MM.1S (cell line): ENCODE results near the gene MYO1E.

Source experiments
- DNase-seq: peaks from one replicate; pipeline ENCODE4 v3.0.0-alpha.2; 2015
- H2AFZ ChIP-seq: fragments of 300-600 bp; sonication (generic); 2 replicates; pipeline ENCODE4 v1.6.0; 2016; ENCODE audit warnings: antibody characterized with exemption, low read length
- H3F3A ChIP-seq: fragments of 300-600 bp; sonication (generic); 2 replicates; pipeline ENCODE4 v1.6.1; 2016; ENCODE audit warnings: mild to moderate bottlenecking, antibody characterized with exemption, low read length, moderate library complexity, mixed read lengths; ENCODE audit not compliant: insufficient read depth
- H3K27ac ChIP-seq: fragments of 300-600 bp; sonication (generic); 2 replicates; pipeline ENCODE4 v1.5.1; 2016; ENCODE audit warnings: mild to moderate bottlenecking, low read length
- H3K27me3 ChIP-seq: fragments of 300-600 bp; sonication (generic); replicated peaks from 2 replicates; pipeline ENCODE4 v1.6.0; 2016; ENCODE audit warnings: low read length; ENCODE audit not compliant: insufficient read depth
- H3K36me3 ChIP-seq: fragments of 300-600 bp; sonication (generic); replicated peaks from 2 replicates; pipeline ENCODE4 v1.6.1; 2016; ENCODE audit warnings: mild to moderate bottlenecking, low read length, mixed read lengths; ENCODE audit not compliant: insufficient read depth
- H3K4me1 ChIP-seq: fragments of 300-600 bp; sonication (generic); 2 replicates; pipeline ENCODE4 v1.6.1; 2016; ENCODE audit warnings: low read length, mixed read lengths
- H3K4me2 ChIP-seq: fragments of 300-600 bp; sonication (generic); 2 replicates; pipeline ENCODE4 v1.6.0; 2016; ENCODE audit warnings: low read depth, low read length
- H3K4me3 ChIP-seq: fragments of 300-600 bp; sonication (generic); 2 replicates; pipeline ENCODE4 v1.5.1; 2016; ENCODE audit warnings: low read length, mixed read lengths
- H3K79me2 ChIP-seq: fragments of 300-600 bp; sonication (generic); 2 replicates; pipeline ENCODE4 v1.6.1; 2016; ENCODE audit warnings: mixed run types, low read length, mixed read lengths
- H3K9ac ChIP-seq: fragments of 300-600 bp; sonication (generic); 2 replicates; pipeline ENCODE4 v1.6.1; 2016; ENCODE audit warnings: low read length, mixed read lengths
- H3K9me2 ChIP-seq: fragments of 300-600 bp; sonication (generic); replicated peaks from 2 replicates; pipeline ENCODE4 v1.6.1; 2016; ENCODE audit warnings: mild to moderate bottlenecking, low read length, mixed read lengths; ENCODE audit not compliant: insufficient read depth
- H3K9me3 ChIP-seq: fragments of 300-600 bp; sonication (generic); replicated peaks from 2 replicates; pipeline ENCODE4 v1.6.1; 2016; ENCODE audit warnings: mild to moderate bottlenecking, low read length, mixed read lengths; ENCODE audit not compliant: insufficient read depth
- H4K20me1 ChIP-seq: fragments of 300-600 bp; sonication (generic); 2 replicates; pipeline ENCODE4 v1.6.1; 2016; ENCODE audit warnings: mild to moderate bottlenecking, low read length, moderate library complexity, mixed read lengths; ENCODE audit not compliant: insufficient read depth
- EZH2 ChIP-seq: fragments of 300-600 bp; sonication (generic); optimal IDR thresholded peaks from 2 replicates; pipeline ENCODE3; 2017; ENCODE audit warnings: low read depth, mild to moderate bottlenecking, antibody characterized with exemption, low read length, mixed read lengths
- EZH2phosphoT487 ChIP-seq: fragments of 300-600 bp; sonication (generic); IDR thresholded peaks from 2 replicates; pipeline ENCODE4 v1.6.1; 2018; ENCODE audit warnings: antibody characterized with exemption, low read length
- TF ChIP-seq, protein P1 (sequence below): fragments of 300-600 bp; sonication (generic); IDR thresholded peaks from 2 replicates; pipeline ENCODE4 v1.5.1; 2016; ENCODE audit warnings: antibody characterized with exemption, low read length, mixed read lengths

Gene MYO1E

DNA sequence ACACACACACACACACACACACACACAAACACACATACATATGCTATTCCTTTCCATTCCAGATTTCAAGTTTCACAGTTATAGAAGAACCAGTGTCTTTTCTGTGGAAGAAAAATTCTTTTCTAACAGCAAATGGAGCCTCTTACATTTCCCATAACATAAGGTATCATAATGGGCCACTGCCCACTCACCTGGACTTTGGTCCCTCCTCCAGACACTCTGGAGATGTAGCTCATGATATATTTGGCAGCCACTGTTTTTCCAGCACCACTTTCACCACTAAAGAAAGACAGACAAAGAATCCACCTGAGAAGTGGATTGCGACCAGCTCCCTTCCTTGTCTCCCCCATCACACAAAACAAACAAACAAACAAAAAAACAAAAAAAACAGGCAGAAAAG, 136.3 kb downstream of the MYO1E start:
- DNase-seq: no peak
- Histone ChIP-seq H3K9me3 (no peaks in the 10 kb centered on the region), H3K27ac (peak overlapping the region; percentile 78; the same call in 1 of the 2 replicates), H4K20me1 (no peaks in the 10 kb centered on the region), H3K9me2 (no peaks in the 10 kb centered on the region), H3F3A (peaks cover 7% of the 10 kb centered on the region; the same call in 1 of the 2 replicates), H3K79me2 (no peaks in the 10 kb centered on the region), H2AFZ (peak overlapping the region; percentile 10; the same call in 1 of the 2 replicates), H3K4me3 (no peak overlapping the region), H3K27me3 (no peaks in the 10 kb centered on the region), H3K4me1 (peaks cover 7% of the 10 kb centered on the region), H3K36me3 (no peaks in the 10 kb centered on the region), H3K9ac (peak overlapping the region; percentile 5; the same call in 1 of the 2 replicates), H3K4me2 (peak overlapping the region; percentile 62; the same call in 1 of the 2 replicates)
- TF ChIP-seq EZH2phosphoT487 (no peak), EZH2 (no peak)
- TF ChIP-seq, protein P1, sequence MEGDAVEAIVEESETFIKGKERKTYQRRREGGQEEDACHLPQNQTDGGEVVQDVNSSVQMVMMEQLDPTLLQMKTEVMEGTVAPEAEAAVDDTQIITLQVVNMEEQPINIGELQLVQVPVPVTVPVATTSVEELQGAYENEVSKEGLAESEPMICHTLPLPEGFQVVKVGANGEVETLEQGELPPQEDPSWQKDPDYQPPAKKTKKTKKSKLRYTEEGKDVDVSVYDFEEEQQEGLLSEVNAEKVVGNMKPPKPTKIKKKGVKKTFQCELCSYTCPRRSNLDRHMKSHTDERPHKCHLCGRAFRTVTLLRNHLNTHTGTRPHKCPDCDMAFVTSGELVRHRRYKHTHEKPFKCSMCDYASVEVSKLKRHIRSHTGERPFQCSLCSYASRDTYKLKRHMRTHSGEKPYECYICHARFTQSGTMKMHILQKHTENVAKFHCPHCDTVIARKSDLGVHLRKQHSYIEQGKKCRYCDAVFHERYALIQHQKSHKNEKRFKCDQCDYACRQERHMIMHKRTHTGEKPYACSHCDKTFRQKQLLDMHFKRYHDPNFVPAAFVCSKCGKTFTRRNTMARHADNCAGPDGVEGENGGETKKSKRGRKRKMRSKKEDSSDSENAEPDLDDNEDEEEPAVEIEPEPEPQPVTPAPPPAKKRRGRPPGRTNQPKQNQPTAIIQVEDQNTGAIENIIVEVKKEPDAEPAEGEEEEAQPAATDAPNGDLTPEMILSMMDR: no peak

DNA sequence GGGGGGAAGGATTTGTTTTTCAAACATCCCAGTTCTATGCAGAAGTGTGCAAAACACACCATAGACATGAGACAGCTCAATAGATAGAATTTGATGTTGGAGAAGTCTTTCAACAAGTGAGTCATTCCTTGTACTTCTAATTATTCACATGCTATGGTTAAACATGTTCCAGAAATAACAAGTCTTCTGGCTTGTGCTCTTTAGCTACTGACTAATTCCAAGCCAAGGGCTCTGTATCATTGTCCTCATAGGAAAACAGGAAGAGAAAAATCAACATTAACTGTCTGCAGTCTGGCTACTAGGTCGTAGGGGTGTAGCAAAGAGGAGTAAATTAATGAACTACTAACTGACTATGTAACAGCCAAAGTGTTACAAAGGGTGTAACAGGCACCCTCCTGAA, 140.2 kb downstream of the MYO1E start:
- H3K27me3 ChIP-seq: no peaks in the 10 kb centered on the region
- H3K4me2 ChIP-seq: no peak overlapping the region
- H4K20me1 ChIP-seq: no peaks in the 10 kb centered on the region
- no peaks in the 10 kb centered on the region for H3K9me2 ChIP-seq
- H3K27ac ChIP-seq: no peak overlapping the region
- no peak for DNase-seq
- TF ChIP-seq EZH2: no peak
- no peak for TF ChIP-seq EZH2phosphoT487
- TF ChIP-seq, protein P1: no peak
- no peaks in the 10 kb centered on the region for H3K36me3 ChIP-seq
- no peak overlapping the region for H2AFZ ChIP-seq
- H3K4me1 ChIP-seq: peaks cover 7% of the 10 kb centered on the region
- H3K4me3 ChIP-seq: no peak overlapping the region
- H3F3A ChIP-seq: peaks cover 3% of the 10 kb centered on the region; the same call in 1 of the 2 replicates
- no peaks in the 10 kb centered on the region for H3K79me2 ChIP-seq
- no peaks in the 10 kb centered on the region for H3K9me3 ChIP-seq
- no peak overlapping the region for H3K9ac ChIP-seq

GRCh38 chr15:59230531-59231055, 142.1 kb downstream of the MYO1E start:
- TF ChIP-seq, protein P1: no peak
- TF ChIP-seq EZH2phosphoT487 (no peak), EZH2 (no peak)
- no peak overlapping the region for H3K27ac ChIP-seq

More at GRCh38 chr15:59230531-59231055, 142.1 kb downstream of the MYO1E start:
- H3K9me2 ChIP-seq: no peaks in the 10 kb centered on the region
- no peaks in the 10 kb centered on the region for H3K36me3 ChIP-seq
- no peak overlapping the region for H3K9ac ChIP-seq
- no peaks in the 10 kb centered on the region for H3K27me3 ChIP-seq
- DNase-seq: no peak
- no peaks in the 10 kb centered on the region for H3K4me1 ChIP-seq
- H2AFZ ChIP-seq: no peak overlapping the region
- H3K79me2 ChIP-seq: no peaks in the 10 kb centered on the region
- H3K4me3 ChIP-seq: no peak overlapping the region
- H3K9me3 ChIP-seq: no peaks in the 10 kb centered on the region
- H3K4me2 ChIP-seq: no peak overlapping the region
- H3F3A ChIP-seq: no peaks in the 10 kb centered on the region
- no peaks in the 10 kb centered on the region for H4K20me1 ChIP-seq
